Astrocyte of the spinal cord (primary cell): ENCODE results near the gene ACO2.

Source experiments
- DNase-seq: peaks from one replicate; pipeline ENCODE4 v3.0.0; 2011; ENCODE audit warnings: low read depth, low spot score
- H3K4me3 ChIP-seq: 2 replicates; pipeline ENCODE4 v1.5.1; 2011; ENCODE audit warnings: low read depth, mild to moderate bottlenecking, low read length, moderate library complexity
- in situ Hi-C: cut with HindIII; loops from 2 replicates; pipeline ENCODE4 v1.10.0; 2017; ENCODE audit warnings: low sequenced_read_pairs
- TF ChIP-seq, protein P1 (sequence below): IDR thresholded peaks from 2 replicates; pipeline ENCODE4 v1.5.1; 2012; ENCODE audit warnings: low read depth, mild to moderate bottlenecking, low read length, inconsistent platforms

ACO2 gene

DNA sequence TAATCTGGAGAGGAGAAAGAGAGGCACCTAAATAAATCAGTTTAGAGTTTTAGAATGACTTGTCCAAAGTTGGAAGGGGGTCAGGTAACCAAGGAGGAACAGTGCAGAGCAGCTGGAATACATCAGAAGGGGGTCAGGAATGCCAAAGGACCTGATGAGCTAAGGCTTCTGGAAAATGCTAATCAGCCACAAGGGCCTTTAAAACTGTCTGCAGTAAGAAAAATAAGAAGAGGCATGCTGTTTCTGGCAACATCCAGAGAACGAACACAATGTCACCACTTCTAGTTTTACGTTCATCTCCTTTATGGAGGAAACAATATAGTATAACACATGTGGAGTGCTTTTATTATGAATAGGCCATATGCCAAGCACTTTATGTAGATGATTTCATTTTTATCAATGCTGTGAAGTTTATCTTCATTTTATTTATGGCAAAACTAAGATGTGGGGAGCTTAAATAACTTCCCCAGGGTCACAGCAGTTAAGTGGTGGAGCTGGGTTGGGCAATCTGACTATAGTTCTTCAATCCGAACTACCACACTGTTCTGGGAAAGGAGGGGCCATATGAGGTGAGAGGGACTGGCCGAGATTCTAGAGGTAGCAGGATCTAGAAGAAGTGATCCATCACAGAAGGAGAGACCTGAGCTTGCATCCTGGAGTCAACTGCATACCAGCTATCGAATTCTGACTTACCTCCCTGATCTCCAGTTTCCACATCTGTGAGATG, 22.6 kb downstream of the ACO2 start:
- H3K4me3 ChIP-seq = no peak overlapping the region
- DNase-seq = peak; percentile 50
- in situ Hi-C loops = no loop called here
- TF ChIP-seq, protein P1, sequence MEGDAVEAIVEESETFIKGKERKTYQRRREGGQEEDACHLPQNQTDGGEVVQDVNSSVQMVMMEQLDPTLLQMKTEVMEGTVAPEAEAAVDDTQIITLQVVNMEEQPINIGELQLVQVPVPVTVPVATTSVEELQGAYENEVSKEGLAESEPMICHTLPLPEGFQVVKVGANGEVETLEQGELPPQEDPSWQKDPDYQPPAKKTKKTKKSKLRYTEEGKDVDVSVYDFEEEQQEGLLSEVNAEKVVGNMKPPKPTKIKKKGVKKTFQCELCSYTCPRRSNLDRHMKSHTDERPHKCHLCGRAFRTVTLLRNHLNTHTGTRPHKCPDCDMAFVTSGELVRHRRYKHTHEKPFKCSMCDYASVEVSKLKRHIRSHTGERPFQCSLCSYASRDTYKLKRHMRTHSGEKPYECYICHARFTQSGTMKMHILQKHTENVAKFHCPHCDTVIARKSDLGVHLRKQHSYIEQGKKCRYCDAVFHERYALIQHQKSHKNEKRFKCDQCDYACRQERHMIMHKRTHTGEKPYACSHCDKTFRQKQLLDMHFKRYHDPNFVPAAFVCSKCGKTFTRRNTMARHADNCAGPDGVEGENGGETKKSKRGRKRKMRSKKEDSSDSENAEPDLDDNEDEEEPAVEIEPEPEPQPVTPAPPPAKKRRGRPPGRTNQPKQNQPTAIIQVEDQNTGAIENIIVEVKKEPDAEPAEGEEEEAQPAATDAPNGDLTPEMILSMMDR = no peak

DNA sequence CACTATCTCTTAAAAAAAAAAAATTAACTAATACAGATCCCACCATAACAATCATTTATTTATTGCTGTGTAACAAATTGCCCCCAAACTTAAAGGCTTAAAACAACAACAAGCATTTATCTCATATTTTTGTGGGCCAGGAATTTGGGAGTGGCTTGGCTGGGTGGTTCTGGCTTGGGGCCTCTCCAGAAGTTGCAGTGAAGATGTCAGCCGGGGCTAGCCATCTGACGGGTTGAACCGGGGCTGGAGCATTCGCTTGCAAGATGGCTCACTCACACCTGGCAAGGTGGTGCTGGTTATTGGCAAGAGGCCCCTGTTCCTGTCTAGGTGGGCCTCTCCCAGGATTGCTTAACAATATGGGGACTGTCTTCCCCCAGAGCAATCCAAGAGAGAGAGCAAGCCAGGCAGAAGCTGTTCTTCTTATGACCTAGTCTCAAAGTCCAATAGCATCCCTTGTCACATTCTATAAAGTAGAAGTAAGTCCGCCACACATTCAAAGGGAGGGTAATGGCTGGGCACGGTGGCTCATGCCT, 29.5 kb downstream of the ACO2 start:
- TF ChIP-seq, protein P1 = no peak
- DNase-seq = no peak
- H3K4me3 ChIP-seq = no peak overlapping the region
- in situ Hi-C loops = no loop called here

DNA sequence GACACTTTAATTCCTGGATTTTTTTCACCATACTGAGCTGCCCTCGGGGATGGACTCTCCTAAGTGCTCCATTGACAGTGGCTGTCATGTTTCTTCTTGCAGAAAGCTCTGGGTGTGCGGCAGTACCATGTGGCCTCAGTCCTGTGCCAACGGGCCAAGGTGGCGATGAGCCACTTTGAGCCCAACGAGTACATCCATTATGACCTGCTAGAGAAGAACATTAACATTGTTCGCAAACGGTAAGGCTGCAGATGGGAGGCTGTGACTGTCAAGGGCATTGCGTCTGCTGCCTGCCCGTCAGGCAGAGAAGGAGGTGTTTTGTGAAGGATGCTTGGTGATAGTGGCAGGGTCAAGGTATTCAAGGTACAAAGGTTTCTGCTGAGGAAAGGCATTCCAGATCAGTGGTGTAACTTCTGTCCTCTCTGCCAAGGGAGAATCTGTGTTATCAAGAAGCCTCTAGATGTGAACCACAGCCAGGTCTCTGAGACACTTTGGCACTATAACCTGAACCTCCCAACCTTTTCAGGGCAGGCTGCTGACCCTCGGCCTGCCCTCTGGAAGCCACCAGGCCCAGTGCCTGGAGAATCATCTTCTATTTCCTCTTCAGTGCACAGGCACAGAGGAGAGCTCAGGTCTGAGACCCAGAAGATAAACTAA, 30.8 kb downstream of the ACO2 start:
- in situ Hi-C loops = no loop called here
- TF ChIP-seq, protein P1 = no peak
- no peak for DNase-seq
- H3K4me3 ChIP-seq = no peak overlapping the region

DNA sequence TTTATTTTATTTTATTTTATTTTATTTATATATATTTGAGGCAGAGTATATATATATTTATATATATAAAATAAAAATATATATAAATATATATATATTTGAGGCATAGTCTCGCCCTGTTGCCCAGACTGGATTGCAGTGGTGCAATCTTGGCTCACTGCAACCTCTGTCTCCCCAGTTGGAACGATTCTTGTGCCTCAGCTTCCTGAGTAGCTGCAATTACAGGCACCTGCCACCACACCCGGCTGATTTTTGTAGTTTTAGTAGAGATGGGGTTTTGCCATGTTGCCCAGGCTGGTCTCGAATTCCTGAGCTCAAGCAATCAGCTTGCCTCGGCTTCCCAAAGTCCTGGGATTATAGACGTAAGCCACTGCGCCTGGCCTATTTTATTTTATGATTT, 31.4 kb downstream of the ACO2 start:
- no peak for DNase-seq
- in situ Hi-C loops = no loop called here
- TF ChIP-seq, protein P1 = no peak

DNA sequence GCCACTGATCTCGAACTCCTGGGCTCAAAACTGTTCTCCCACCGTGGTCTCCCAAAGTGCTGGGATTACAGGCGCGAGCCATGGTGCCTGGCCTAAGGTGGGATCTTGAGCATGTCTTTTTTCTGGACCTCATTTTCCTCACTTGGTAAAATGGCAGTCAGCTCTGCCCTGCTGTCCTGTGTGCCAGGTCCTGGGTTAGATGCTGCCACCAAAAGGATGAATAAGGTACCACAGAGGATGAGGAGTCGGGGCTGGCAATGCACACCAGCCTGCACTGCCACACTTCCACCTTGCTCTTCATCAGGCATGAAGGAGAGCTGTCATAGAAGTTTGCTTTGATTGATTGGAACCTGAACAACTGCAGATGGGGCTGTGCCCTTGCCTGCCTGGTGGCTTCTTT, 32.3 kb downstream of the ACO2 start:
- TF ChIP-seq, protein P1 = peak; percentile 40
- H3K4me3 ChIP-seq = no peak overlapping the region
- DNase-seq = no peak
- in situ Hi-C loops = no loop called here

More for the DNA sequence above, 31.4 kb downstream of the ACO2 start:
- no peak overlapping the region for H3K4me3 ChIP-seq

DNA sequence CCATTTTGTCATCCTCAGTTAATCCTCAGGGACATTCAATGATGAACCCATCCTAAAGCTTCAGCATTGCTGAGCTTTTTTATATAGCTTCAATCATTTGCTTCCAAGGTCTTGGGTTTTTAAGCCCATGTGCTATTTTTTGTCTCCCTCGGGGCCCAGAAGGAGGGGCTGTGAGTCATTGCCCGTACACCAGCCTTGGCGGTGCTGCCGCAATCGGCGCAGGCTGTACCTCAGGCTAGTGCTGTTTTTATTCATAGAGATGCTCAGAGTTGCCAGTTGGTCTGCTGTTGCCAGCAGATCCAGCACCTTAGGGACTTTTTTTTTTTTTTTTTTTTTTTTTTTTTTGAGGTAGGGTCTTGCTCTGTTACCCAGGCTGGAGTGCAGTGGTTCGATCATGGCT, 35.5 kb downstream of the ACO2 start:
- TF ChIP-seq, protein P1 = no peak

More for the DNA sequence above, 35.5 kb downstream of the ACO2 start:
- DNase-seq = no peak
- in situ Hi-C loops = no loop called here
- no peak overlapping the region for H3K4me3 ChIP-seq
